ENCODE results near the gene RASGRP3. TPM values are rescaled to one million over a fixed set of nuclear protein-coding genes. Genes with fewer than 3 reads are reported as not detected.

RASGRP3 gene
- total and polyA plus RNA-seq, 9 of the 15 experiments (the other 6 are each of a cell fraction or from before 2014, with no cell fraction given): 0.18 to 1.7 (median 1.2) TPM

- no peak for TF ChIP-seq CREB3 (tag; conservative IDR thresholded peaks at IDR 0.05; ENCODE audit: low read depth)
- TF ChIP-seq MYBL2 (IDR thresholded peaks at IDR 0.05; ENCODE audit: low read depth): no peak
- TF ChIP-seq MYBL2 (CRISPR knock-in tag; IDR thresholded peaks at IDR 0.05; ENCODE audit: borderline replicate concordance): no peak
- no peak for TF ChIP-seq ZNF75A (CRISPR knock-in tag; IDR thresholded peaks at IDR 0.05)
- no peak for TF ChIP-seq GATAD2A (IDR thresholded peaks at IDR 0.05)
These were observed 102.8 kb downstream of the RASGRP3 start (continued) for GRCh38 chr2:33579227-33579626.

GRCh38 chr2:33581872-33582271 lies 105.4 kb downstream of the RASGRP3 start:
- no peaks in the 10 kb centered on the region for H3K27me3 ChIP-seq (ENCODE audit: control insufficient read depth in 2 of 2, insufficient read depth in 2 of 2, low read length in 2 of 2)
- no peaks in the 10 kb centered on the region for H4K20me1 ChIP-seq (replicated peaks; ENCODE audit: control insufficient read depth, insufficient read depth, low read length)
- FAIRE-seq (no peak), DNase-seq (ENCODE audit: extremely low read depth in 1 of 4, low spot score in 3 of 4) (no peak), ATAC-seq (no peak)
- no peak overlapping the region for H3K9ac ChIP-seq (ENCODE audit: insufficient read depth in 1 of 2, low read depth in 2 of 2, low read length in 2 of 2)
- no peaks in the 10 kb centered on the region for H3K79me2 ChIP-seq (ENCODE audit: control insufficient read depth, insufficient read depth, low read length)
- H3K9me3 ChIP-seq (replicated peaks; ENCODE audit: control insufficient read depth, insufficient read depth, low read depth, low read length): no peaks in the 10 kb centered on the region
- intact Hi-C loops (cut with micrococcal nuclease): loop anchor here (2.0 to 10.0 kb wide), 4 partner anchors 137 to 1027 kb away; no protein-coding TSS in a partner anchor
- ChIA-PET POLR2A (no interaction called here), CTCF (ENCODE audit: low intra/inter-chr PET ratio) (no interaction called here)
- no peak overlapping the region for H2AFZ ChIP-seq (ENCODE audit: low read depth, low read length)
- WGBS (ENCODE audit: insufficient coverage, low coverage, missing lambda C conversion rate): 73% methylated on average over 5 of the region's 5 CpGs
- no peak overlapping the region for H3K27ac ChIP-seq (ENCODE audit: extremely low read depth, low read depth, low read length)
- BruUV-seq (replicated peaks): no TSS peak
- H3K4me2 ChIP-seq (ENCODE audit: insufficient read depth, low read length): no peak overlapping the region
- H3K4me3 ChIP-seq: no peak overlapping the region
- in situ Hi-C loops (cut with MboI): loop anchor here (25.0 kb wide), 3 partner anchors 170 to 820 kb away; partner anchors contain the start of gene LTBP1
- H3K4me1 ChIP-seq (replicated peaks in 1 of 2; ENCODE audit: control insufficient read depth in 2 of 2, insufficient read depth in 2 of 2, low read length in 2 of 2): no peaks in the 10 kb centered on the region
- no peak for TF ChIP-seq SP1 (CRISPR knock-in tag; IDR thresholded peaks at IDR 0.05)
- no peak for TF ChIP-seq U2AF2 (optimal IDR thresholded peaks at IDR 0.05; ENCODE audit: low read depth, low read length)
- no peak for TF ChIP-seq GTF2B (IDR thresholded peaks at IDR 0.05; ENCODE audit: extremely low read depth, insufficient read length)
- no peak for TF ChIP-seq TAF7 (tag; IDR thresholded peaks at IDR 0.05)
- TF ChIP-seq ZNF124 (CRISPR knock-in tag; IDR thresholded peaks at IDR 0.05): no peak
- TF ChIP-seq GABPA (tag; conservative IDR thresholded peaks at IDR 0.05; ENCODE audit: low read depth): no peak
- no peak for TF ChIP-seq CEBPG (CRISPR knock-in tag; IDR thresholded peaks at IDR 0.05)
- TF ChIP-seq CEBPG (tag; conservative IDR thresholded peaks at IDR 0.05 in 1 of 2, IDR thresholded peaks at IDR 0.05 in 1 of 2): no peak
- TF ChIP-seq SFPQ (IDR thresholded peaks at IDR 0.05; ENCODE audit: low read depth, low read length): no peak
- TF ChIP-seq GTF2F1 (IDR thresholded peaks at IDR 0.05; ENCODE audit: low read depth, low read length): no peak
- peaks cover 38% of the 10 kb centered on the region for H3K36me3 ChIP-seq (ENCODE audit: control insufficient read depth, insufficient read depth, low read length)
- H3K9me1 ChIP-seq (ENCODE audit: control insufficient read depth, insufficient read depth, low read length): no peaks in the 10 kb centered on the region

Data from K562 (cell line).